Body of pancreas (tissue), 4 donors: ENCODE data around the gene MC1R.

Experiments
- CTCF ChIP-seq, 7 experiments: fragments of 450-650 bp in 4 of 7; fragments of 200-600 bp in 3 of 7; sonication (generic) in 3 of 7; IDR thresholded peaks; one replicate each; pipeline ENCODE4 v1.5.1; 2016 to 2019; ENCODE audit warnings: antibody characterized with exemption in 7 of 7
- POLR2A ChIP-seq, 3 donors: fragments of 450-650 bp; IDR thresholded peaks; one replicate each; pipeline ENCODE4 v1.6.1; 2016; ENCODE audit warnings: antibody characterized with exemption in 3 of 3, mild to moderate bottlenecking in 2 of 3

DNA sequence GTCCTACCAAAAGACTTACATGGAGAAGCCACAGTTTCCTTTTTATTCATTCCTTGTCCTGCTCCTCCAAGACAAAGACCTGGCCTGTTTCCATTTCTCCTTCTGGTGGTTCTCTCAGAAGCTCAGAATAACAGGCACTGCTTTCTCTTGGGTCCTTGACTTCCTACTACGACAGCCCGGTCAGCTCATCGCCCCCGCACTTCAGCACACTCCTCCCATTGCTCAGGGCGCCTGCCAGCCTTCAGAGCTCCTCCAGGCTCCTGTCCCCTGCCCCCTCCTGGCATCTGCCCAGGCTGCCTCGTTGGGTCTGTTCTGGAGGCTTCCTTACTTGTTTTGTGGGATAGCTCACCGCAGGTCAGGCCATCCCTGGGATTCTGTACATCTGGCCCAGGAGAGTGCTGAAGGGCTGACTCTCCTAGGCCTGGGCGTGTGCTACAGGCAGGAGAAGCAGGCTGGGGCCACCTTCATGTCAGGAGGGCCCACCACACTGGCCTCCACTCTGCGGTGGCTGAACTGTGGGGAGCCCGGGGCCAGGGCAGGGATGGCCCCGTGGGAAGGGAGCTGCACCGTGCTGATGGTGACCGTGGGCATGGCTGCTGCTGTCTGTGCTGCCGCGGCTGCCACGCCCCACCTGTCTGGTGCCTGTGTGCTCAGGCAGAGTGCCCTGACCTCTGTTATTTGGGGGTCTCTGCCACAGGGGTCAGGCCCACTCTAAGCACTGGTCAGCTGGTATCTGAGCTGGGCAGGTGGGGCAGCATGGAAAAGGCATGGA is 27.6 kb upstream of the MC1R start:
- TF ChIP-seq POLR2A (IDR thresholded peaks at IDR 0.05) = no peak
- no peak for TF ChIP-seq CTCF (IDR thresholded peaks at IDR 0.05)
